WTC11 (cell line): Measurements from ENCODE around the gene CCDC69.

Source experiments
- CTCF ChIP-seq: fragments of 200-600 bp; IDR thresholded peaks from 2 replicates; pipeline ENCODE4 v1.8.0; 2022; ENCODE audit warnings: antibody characterized with exemption
- JUN ChIP-seq: sonication (generic); formaldehyde crosslinking; IDR thresholded peaks from 2 replicates; pipeline ENCODE4 v1.8.0; 2023; ENCODE audit warnings: mild to moderate bottlenecking, missing genetic modification reagents
- KAT7 ChIP-seq: sonication (generic); formaldehyde crosslinking; IDR thresholded peaks from 2 replicates; pipeline ENCODE4 v1.8.1; 2023; ENCODE audit warnings: missing genetic modification reagents, mild to moderate bottlenecking, borderline replicate concordance
- NR3C1 ChIP-seq: sonication (generic); formaldehyde crosslinking; conservative IDR thresholded peaks from 2 replicates; pipeline ENCODE4 v1.8.1; 2023; ENCODE audit warnings: low read depth, mild to moderate bottlenecking, missing genetic modification reagents
- SP1 ChIP-seq: sonication (generic); formaldehyde crosslinking; conservative IDR thresholded peaks from 2 replicates; pipeline ENCODE4 v1.8.1; 2022; ENCODE audit warnings: missing genetic modification reagents
- ZNF423 ChIP-seq: fragments of 250-450 bp; sonication (Bioruptor Pico); IDR thresholded peaks from 2 replicates; pipeline ENCODE4 v2.1.2; 2022; ENCODE audit warnings: mild to moderate bottlenecking, moderate library complexity
- ZNF425 ChIP-seq: fragments of 250-450 bp; sonication (Bioruptor Pico); conservative IDR thresholded peaks from 2 replicates; pipeline ENCODE4 v1.9.0; 2021; ENCODE audit warnings: mild to moderate bottlenecking
- ZSCAN18 ChIP-seq: fragments of 250-450 bp; sonication (Bioruptor Pico); IDR thresholded peaks from 2 replicates; pipeline ENCODE4 v2.1.2; 2022; ENCODE audit warnings: mild to moderate bottlenecking, moderate library complexity

GRCh38 chr5:151178372-151178771 is 45.5 kb downstream of the CCDC69 start:
- no peak for TF ChIP-seq NR3C1 (CRISPR knock-in tag)
- TF ChIP-seq ZNF425: no peak
- TF ChIP-seq CTCF: no peak
- no peak for TF ChIP-seq SP1
- TF ChIP-seq JUN (CRISPR knock-in tag): no peak
- TF ChIP-seq ZNF423 (CRISPR knock-in tag): no peak
- no peak for TF ChIP-seq ZSCAN18 (CRISPR knock-in tag)
- TF ChIP-seq KAT7 (CRISPR knock-in tag): no peak
